Activated CD8-positive, alpha-beta memory T cell treated with anti-CD3 and anti-CD28 coated beads, Interleukin-2, amount 50 U/mL, for 48 hours (primary cell): ENCODE measurements around the gene GSTM2.

Experiments used
- DNase-seq: peaks from one replicate; pipeline ENCODE4 v3.0.0-alpha.2; 2020

GSTM2 gene

GRCh38 chr1:109630081-109630897 is 37.6 kb upstream of the GSTM2 start:
- peak; percentile 78 for DNase-seq

- no peak for DNase-seq
Measured at GRCh38 chr1:109630898-109631512, 36.9 kb upstream of the GSTM2 start.

- DNase-seq = no peak
Measured at GRCh38 chr1:109631513-109632505, 36.0 kb upstream of the GSTM2 start.

GRCh38 chr1:109632671-109633346 is 35.0 kb upstream of the GSTM2 start:
- no peak for DNase-seq

- DNase-seq = no peak
Measured at GRCh38 chr1:109634292-109634691, 33.6 kb upstream of the GSTM2 start.

- DNase-seq = no peak
Measured at GRCh38 chr1:109634771-109635750, 32.8 kb upstream of the GSTM2 start.

- no peak for DNase-seq
Measured at GRCh38 chr1:109635862-109636200, 32.0 kb upstream of the GSTM2 start.

GRCh38 chr1:109636201-109636952 is 31.5 kb upstream of the GSTM2 start:
- no peak for DNase-seq

GRCh38 chr1:109637446-109637845 is 30.4 kb upstream of the GSTM2 start:
- no peak for DNase-seq

- DNase-seq = no peak
Measured at GRCh38 chr1:109639063-109639840, 28.6 kb upstream of the GSTM2 start.

- DNase-seq = no peak
Measured at GRCh38 chr1:109639841-109640184, 28.0 kb upstream of the GSTM2 start.

- peak; percentile 100 for DNase-seq
Measured at GRCh38 chr1:109640285-109640865, 27.5 kb upstream of the GSTM2 start.

GRCh38 chr1:109641078-109641740 is 26.6 kb upstream of the GSTM2 start:
- DNase-seq = no peak

- no peak for DNase-seq
Measured at GRCh38 chr1:109641861-109642260, 26.0 kb upstream of the GSTM2 start.

GRCh38 chr1:109642626-109643025 is 25.2 kb upstream of the GSTM2 start:
- no peak for DNase-seq

- DNase-seq = peak; percentile 96
Measured at GRCh38 chr1:109643385-109644230, 24.2 kb upstream of the GSTM2 start.

GRCh38 chr1:109644670-109645069 is 23.2 kb upstream of the GSTM2 start:
- no peak for DNase-seq

GRCh38 chr1:109649491-109649914 is 18.4 kb upstream of the GSTM2 start:
- DNase-seq = no peak
